NB4 (cell line): ENCODE measurements around the gene GALNT13.

Source experiments
- POLR2A ChIP-seq: IDR thresholded peaks from 2 replicates; pipeline ENCODE4 v1.6.1; 2011; ENCODE audit warnings: mild to moderate bottlenecking; ENCODE audit not compliant: insufficient read length; ENCODE audit errors: extremely low read depth
- TF ChIP-seq, protein P1 (sequence below): IDR thresholded peaks from one replicate; pipeline ENCODE4 v1.5.1; 2012; ENCODE audit warnings: low read depth, low read length

DNA sequence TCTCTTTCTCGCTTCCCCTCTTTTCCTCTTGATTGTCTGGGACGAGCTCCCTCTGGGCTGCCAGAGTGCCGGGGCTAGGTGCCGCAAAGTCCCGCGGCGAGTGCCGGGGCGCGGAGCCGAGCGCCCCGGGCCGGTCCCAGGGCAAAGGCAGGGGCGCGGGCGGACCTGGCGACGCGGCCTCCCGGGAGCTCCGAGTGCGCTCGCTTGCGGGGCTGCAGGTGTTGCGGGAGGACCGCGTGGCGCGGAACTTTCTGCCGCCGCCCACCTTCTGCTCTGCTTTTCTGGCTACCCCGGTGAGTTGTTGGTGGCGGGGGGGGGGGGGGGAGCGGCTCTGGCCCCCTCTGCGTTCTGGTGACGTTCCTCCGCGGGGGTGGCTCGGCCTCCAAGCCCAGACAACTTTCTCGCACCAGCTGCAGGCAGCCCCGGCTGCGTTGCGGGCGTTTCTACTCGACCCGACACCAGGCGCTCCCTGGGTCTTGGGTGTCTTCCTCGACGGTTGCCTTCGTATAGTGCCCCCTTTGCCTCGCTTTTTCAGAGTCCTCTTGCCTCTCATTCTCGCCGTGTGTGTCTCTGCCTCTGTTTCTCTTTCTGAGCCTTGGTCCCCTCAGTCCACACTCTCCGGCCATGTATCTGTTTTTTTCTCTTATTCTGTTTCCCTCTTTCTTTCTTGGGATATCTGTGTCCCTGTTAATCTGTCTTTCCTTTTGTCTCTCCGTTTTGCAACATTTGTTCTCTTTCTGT lies 759 bp downstream of the GALNT13 start:
- TF ChIP-seq, protein P1, sequence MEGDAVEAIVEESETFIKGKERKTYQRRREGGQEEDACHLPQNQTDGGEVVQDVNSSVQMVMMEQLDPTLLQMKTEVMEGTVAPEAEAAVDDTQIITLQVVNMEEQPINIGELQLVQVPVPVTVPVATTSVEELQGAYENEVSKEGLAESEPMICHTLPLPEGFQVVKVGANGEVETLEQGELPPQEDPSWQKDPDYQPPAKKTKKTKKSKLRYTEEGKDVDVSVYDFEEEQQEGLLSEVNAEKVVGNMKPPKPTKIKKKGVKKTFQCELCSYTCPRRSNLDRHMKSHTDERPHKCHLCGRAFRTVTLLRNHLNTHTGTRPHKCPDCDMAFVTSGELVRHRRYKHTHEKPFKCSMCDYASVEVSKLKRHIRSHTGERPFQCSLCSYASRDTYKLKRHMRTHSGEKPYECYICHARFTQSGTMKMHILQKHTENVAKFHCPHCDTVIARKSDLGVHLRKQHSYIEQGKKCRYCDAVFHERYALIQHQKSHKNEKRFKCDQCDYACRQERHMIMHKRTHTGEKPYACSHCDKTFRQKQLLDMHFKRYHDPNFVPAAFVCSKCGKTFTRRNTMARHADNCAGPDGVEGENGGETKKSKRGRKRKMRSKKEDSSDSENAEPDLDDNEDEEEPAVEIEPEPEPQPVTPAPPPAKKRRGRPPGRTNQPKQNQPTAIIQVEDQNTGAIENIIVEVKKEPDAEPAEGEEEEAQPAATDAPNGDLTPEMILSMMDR = no peak
- no peak for TF ChIP-seq POLR2A
